Measurements from ENCODE around the gene SLC17A8. TPM values are rescaled to one million over a fixed set of nuclear protein-coding genes. Genes with fewer than 3 reads are reported as not detected.

The SLC17A8 gene
- total RNA-seq, 1 experiment from 2014 or later = not detected

DNA sequence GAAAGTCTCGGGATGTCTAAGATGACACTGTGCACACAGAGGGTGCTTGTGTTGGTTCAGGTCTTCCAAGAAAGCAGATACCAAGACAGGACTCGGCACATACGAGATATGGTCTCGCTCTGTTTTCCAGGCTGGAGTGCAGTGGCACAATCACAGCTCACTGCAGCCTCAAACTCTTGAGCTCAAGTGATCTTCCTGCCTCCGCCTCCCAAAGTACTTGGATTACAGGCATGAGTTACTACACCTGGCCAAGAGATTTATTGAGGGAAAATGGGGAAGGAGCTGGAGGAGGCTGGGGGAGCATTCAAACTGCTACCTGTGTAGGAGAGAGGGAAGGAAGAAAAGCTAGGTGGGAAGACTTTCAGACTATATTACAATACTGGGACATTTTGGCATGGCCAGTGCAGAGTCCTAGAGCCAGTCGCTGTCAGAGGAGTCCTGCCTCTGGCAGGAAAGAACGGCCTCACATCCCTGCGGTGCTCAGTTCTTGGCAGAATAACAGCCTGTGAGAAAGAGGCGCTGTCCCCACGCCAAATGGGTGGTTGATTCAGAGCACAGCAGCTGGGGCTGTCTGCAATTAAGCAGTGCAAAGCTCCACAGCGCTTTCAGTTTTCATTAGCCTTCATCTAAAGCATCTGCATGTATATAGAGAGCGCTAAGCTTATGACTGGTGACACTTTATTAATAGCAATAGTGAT is 18.3 kb downstream of the SLC17A8 start:
- intact Hi-C loops (cut with micrococcal nuclease; ENCODE audit: unreplicated experiment) = no loop called here
- H4K20me1 ChIP-seq (ENCODE audit: insufficient read depth) = no peaks in the 10 kb centered on the region
- H3K27ac ChIP-seq = no peak overlapping the region
- no TSS peak for BruUV-seq (replicated peaks)
- H3K79me2 ChIP-seq (ENCODE audit: low read depth) = no peaks in the 10 kb centered on the region
- ChIA-PET CTCF (no interaction called here), POLR2A (ENCODE audit: unreplicated experiment) (no interaction called here)
- no peak overlapping the region for H3K4me3 ChIP-seq
- no peaks in the 10 kb centered on the region for H3K36me3 ChIP-seq (ENCODE audit: low read depth)
- H3K9me3 ChIP-seq (ENCODE audit: insufficient read depth, low read depth) = no peaks in the 10 kb centered on the region
- H3F3A ChIP-seq (ENCODE audit: insufficient read depth, low read depth) = no peaks in the 10 kb centered on the region
- 0 out of 2 replicates have a peak, but pooled peaks cover 9% of the 10 kb centered on the region for H3K27me3 ChIP-seq (ENCODE audit: insufficient read depth, low read depth)
- no peak for DNase-seq
- no peaks in the 10 kb centered on the region for H3K4me1 ChIP-seq (replicated peaks; ENCODE audit: insufficient read depth)
- TF ChIP-seq EZH2 (IDR thresholded peaks at IDR 0.05; ENCODE audit: low read depth) (no peak), CTCF (conservative IDR thresholded peaks at IDR 0.05) (no peak)
- no peaks in the 10 kb centered on the region for H3K9me2 ChIP-seq (ENCODE audit: insufficient read depth)
- H2AFZ ChIP-seq = no peak overlapping the region
- no peak overlapping the region for H3K4me2 ChIP-seq

DNA sequence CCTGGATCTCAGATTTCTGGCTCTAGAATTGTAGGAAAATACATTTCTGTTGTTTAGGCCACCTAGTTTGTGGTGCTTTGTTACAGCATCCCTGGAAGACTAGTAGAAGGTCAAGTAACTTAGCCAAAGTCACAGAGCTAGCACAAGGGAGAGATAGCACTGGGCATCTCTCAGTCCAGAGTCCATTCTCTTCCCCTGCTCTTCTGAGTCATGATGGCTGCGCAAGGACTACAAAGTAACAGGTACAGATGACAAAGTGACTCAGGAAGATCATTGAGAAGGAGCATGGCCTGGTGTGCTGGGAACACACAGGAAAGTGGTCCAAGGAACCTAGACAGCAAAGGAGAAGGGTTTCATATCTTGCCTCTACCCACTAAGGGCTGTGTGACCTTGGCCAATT is 19.3 kb downstream of the SLC17A8 start:
- Histone ChIP-seq H3K79me2 (ENCODE audit: low read depth) (no peaks in the 10 kb centered on the region), H3K4me1 (replicated peaks; ENCODE audit: insufficient read depth) (no peaks in the 10 kb centered on the region), H3K4me2 (no peak overlapping the region), H4K20me1 (ENCODE audit: insufficient read depth) (no peaks in the 10 kb centered on the region), H3K4me3 (no peak overlapping the region), H2AFZ (no peak overlapping the region), H3K36me3 (ENCODE audit: low read depth) (no peaks in the 10 kb centered on the region), H3K9me3 (ENCODE audit: insufficient read depth, low read depth) (no peaks in the 10 kb centered on the region), H3K27ac (no peak overlapping the region), H3F3A (ENCODE audit: insufficient read depth, low read depth) (no peaks in the 10 kb centered on the region), H3K9me2 (ENCODE audit: insufficient read depth) (no peaks in the 10 kb centered on the region), H3K27me3 (ENCODE audit: insufficient read depth, low read depth) (peaks cover 9% of the 10 kb centered on the region; the same call in 1 of the 2 replicates)
- POLR2A ChIA-PET (ENCODE audit: unreplicated experiment) = no interaction called here
- CTCF ChIA-PET = no interaction called here
- no TSS peak for BruUV-seq (replicated peaks)
- TF ChIP-seq EZH2 (IDR thresholded peaks at IDR 0.05; ENCODE audit: low read depth) = no peak
- TF ChIP-seq CTCF (conservative IDR thresholded peaks at IDR 0.05) = no peak
- intact Hi-C loops (cut with micrococcal nuclease; ENCODE audit: unreplicated experiment) = no loop called here
- no peak for DNase-seq

DNA sequence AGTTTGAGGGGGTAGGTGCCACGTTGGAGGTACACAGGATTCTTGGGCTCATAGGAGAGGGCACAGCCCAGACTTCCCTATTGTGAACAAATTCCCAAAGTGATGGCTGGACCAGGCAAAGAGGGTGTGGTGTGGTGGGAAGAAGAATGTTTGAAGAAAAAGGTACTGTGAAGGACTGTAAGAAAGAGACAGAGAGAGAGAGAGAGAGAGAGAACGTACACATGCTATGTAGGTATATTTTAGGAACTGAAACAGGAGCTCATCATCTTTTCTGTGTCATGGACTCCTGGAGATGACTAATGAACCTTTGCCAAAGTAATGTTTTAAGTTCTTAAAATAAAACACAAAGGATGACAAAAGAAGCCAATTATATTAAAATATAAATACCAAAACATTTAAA is 24.5 kb downstream of the SLC17A8 start:
- no peak overlapping the region for H3K4me2 ChIP-seq
- ChIA-PET CTCF (no interaction called here), POLR2A (ENCODE audit: unreplicated experiment) (no interaction called here)
- no TSS peak for BruUV-seq (replicated peaks)
- H3K4me3 ChIP-seq = no peak overlapping the region
- intact Hi-C loops (cut with micrococcal nuclease; ENCODE audit: unreplicated experiment) = no loop called here
- no peak for DNase-seq
- H4K20me1 ChIP-seq (ENCODE audit: insufficient read depth) = no peaks in the 10 kb centered on the region
- no peaks in the 10 kb centered on the region for H3F3A ChIP-seq (ENCODE audit: insufficient read depth, low read depth)
- H3K27ac ChIP-seq = no peak overlapping the region
- TF ChIP-seq EZH2 (IDR thresholded peaks at IDR 0.05; ENCODE audit: low read depth) = no peak
- H2AFZ ChIP-seq = no peak overlapping the region
- no peaks in the 10 kb centered on the region for H3K4me1 ChIP-seq (replicated peaks; ENCODE audit: insufficient read depth)
- H3K9me3 ChIP-seq (ENCODE audit: insufficient read depth, low read depth) = no peaks in the 10 kb centered on the region
- H3K9me2 ChIP-seq (ENCODE audit: insufficient read depth) = no peaks in the 10 kb centered on the region
- no peaks in the 10 kb centered on the region for H3K79me2 ChIP-seq (ENCODE audit: low read depth)
- no peaks in the 10 kb centered on the region for H3K36me3 ChIP-seq (ENCODE audit: low read depth)
- peaks cover 17% of the 10 kb centered on the region; the same call in 1 of the 2 replicates for H3K27me3 ChIP-seq (ENCODE audit: insufficient read depth, low read depth)

- no peak for TF ChIP-seq EZH2 (IDR thresholded peaks at IDR 0.05; ENCODE audit: low read depth)
- H3K9me3 ChIP-seq (ENCODE audit: insufficient read depth, low read depth) = no peaks in the 10 kb centered on the region
- no peak overlapping the region for H2AFZ ChIP-seq
- no peaks in the 10 kb centered on the region for H3K9me2 ChIP-seq (ENCODE audit: insufficient read depth)
- H3K27me3 ChIP-seq (ENCODE audit: insufficient read depth, low read depth) = peaks cover 24% of the 10 kb centered on the region; the same call in 1 of the 2 replicates
- H4K20me1 ChIP-seq (ENCODE audit: insufficient read depth) = no peaks in the 10 kb centered on the region
- ChIA-PET POLR2A (ENCODE audit: unreplicated experiment) (no interaction called here), CTCF (no interaction called here)
- H3K4me2 ChIP-seq = no peak overlapping the region
- no TSS peak for BruUV-seq (replicated peaks)
- no peak overlapping the region for H3K27ac ChIP-seq
- intact Hi-C loops (cut with micrococcal nuclease; ENCODE audit: unreplicated experiment) = no loop called here
- H3K79me2 ChIP-seq (ENCODE audit: low read depth) = no peaks in the 10 kb centered on the region
- no peak for DNase-seq
- H3K4me3 ChIP-seq = no peak overlapping the region
- no peaks in the 10 kb centered on the region for H3F3A ChIP-seq (ENCODE audit: insufficient read depth, low read depth)
- no peaks in the 10 kb centered on the region for H3K36me3 ChIP-seq (ENCODE audit: low read depth)
- no peaks in the 10 kb centered on the region for H3K4me1 ChIP-seq (replicated peaks; ENCODE audit: insufficient read depth)
These were observed 25.5 kb downstream of the SLC17A8 start for GRCh38 chr12:100382338-100382737.

All from PC-9 (cell line).